IMR-90 (cell line): ENCODE data around the gene FDPS.

Experiments
- BHLHE40 ChIP-seq: fragments of 150-350 bp; IDR thresholded peaks from 2 replicates; pipeline ENCODE4 v1.6.1; 2016; ENCODE audit warnings: mild to moderate bottlenecking, low read depth, low read length
- CEBPB ChIP-seq: IDR thresholded peaks from 2 replicates; pipeline ENCODE4 v1.6.1; 2012; ENCODE audit warnings: low read depth, low read length, improper control_type of control experiment
- FOS ChIP-seq: fragments of 150-350 bp; IDR thresholded peaks from 2 replicates; pipeline ENCODE4 v1.6.1; 2016; ENCODE audit warnings: low read depth, low read length
- MAFK ChIP-seq: IDR thresholded peaks from 2 replicates; pipeline ENCODE4 v1.6.1; 2012; ENCODE audit warnings: low read depth, low read length, improper control_type of control experiment
- MXI1 ChIP-seq: IDR thresholded peaks from 2 replicates; pipeline ENCODE4 v1.6.1; 2012; ENCODE audit warnings: low read depth, mild to moderate bottlenecking, low read length, moderate library complexity, borderline replicate concordance
- NFE2L2 ChIP-seq: fragments of 150-350 bp; IDR thresholded peaks from 2 replicates; pipeline ENCODE4 v1.6.1; 2016; ENCODE audit warnings: low read depth, mild to moderate bottlenecking, low read length
- POLR2A ChIP-seq: IDR thresholded peaks from 2 replicates; pipeline ENCODE4 v1.6.1; 2012; ENCODE audit warnings: mild to moderate bottlenecking, low read depth, low read length
- RCOR1 ChIP-seq: IDR thresholded peaks from 2 replicates; pipeline ENCODE4 v1.6.1; 2012; ENCODE audit warnings: mild to moderate bottlenecking, low read length, improper control_type of control experiment; ENCODE audit not compliant: insufficient replicate concordance
- SMC3 ChIP-seq: fragments of 150-350 bp; IDR thresholded peaks from 2 replicates; pipeline ENCODE4 v1.6.1; 2016; ENCODE audit warnings: low read depth, mild to moderate bottlenecking, antibody characterized with exemption, low read length, moderate library complexity
- TF ChIP-seq, protein P1 (sequence below): conservative IDR thresholded peaks from 2 replicates; pipeline ENCODE4 v1.5.1; 2012; ENCODE audit warnings: mild to moderate bottlenecking, low read depth, low read length, improper control_type of control experiment

DNA sequence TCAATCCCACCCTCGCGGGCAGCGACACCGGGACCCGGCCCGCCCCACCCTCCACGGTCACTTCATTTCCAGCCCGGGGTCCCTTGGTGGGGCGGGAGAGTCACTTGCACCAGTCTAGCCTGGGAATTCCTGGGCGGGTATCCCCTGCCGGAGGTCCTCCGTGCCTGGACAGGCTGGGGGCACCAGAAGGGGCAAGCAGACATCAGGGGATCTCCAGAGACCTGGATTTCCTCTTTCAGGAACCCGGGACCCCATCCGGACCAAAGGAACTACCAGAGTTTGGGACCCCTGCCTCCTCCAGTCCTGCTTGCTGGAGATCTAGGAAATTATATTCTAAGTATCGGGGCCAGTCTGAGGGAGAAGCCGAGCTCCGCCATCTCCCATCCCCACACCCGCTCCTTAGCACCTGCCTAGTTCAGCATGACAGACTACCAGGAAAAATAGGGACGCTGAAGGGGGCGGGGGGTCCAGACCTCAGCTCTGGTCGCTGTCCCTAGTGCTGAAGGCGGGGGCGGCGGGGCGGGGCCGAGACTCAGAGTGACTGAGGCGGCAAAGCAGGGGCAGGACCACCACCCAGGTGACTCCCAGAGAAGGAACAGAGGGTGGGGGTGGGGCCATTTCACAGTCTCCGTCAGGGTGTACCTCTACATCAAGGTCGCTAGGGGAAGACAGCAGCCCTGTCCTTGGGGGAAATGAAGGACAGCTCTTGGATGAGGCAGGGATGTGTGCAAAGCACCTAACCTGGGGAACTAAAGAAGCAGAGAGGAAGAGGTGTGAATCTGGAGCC is 30.6 kb upstream of the FDPS start:
- TF ChIP-seq, protein P1, sequence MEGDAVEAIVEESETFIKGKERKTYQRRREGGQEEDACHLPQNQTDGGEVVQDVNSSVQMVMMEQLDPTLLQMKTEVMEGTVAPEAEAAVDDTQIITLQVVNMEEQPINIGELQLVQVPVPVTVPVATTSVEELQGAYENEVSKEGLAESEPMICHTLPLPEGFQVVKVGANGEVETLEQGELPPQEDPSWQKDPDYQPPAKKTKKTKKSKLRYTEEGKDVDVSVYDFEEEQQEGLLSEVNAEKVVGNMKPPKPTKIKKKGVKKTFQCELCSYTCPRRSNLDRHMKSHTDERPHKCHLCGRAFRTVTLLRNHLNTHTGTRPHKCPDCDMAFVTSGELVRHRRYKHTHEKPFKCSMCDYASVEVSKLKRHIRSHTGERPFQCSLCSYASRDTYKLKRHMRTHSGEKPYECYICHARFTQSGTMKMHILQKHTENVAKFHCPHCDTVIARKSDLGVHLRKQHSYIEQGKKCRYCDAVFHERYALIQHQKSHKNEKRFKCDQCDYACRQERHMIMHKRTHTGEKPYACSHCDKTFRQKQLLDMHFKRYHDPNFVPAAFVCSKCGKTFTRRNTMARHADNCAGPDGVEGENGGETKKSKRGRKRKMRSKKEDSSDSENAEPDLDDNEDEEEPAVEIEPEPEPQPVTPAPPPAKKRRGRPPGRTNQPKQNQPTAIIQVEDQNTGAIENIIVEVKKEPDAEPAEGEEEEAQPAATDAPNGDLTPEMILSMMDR = 0 out of 2 replicates have a peak, but pooled peaks have one; percentile 14
- TF ChIP-seq CEBPB (no peak), POLR2A (no peak), MAFK (no peak), BHLHE40 (no peak), MXI1 (0 out of 2 replicates have a peak, but pooled peaks have one; percentile 59), RCOR1 (no peak), SMC3 (no peak), NFE2L2 (no peak), FOS (no peak)
